AG09309 (cell line): ENCODE measurements around the gene AXIN2.

Source experiments
- DNase-seq: peaks from one replicate; pipeline ENCODE4 v3.0.0-alpha.2; 2010; ENCODE audit warnings: low read depth
- H3K4me3 ChIP-seq: 2 replicates; pipeline ENCODE4 v1.5.1; 2011; ENCODE audit warnings: mild to moderate bottlenecking, low read depth, low read length, moderate library complexity; ENCODE audit not compliant: control insufficient read depth
- TF ChIP-seq, protein P1 (sequence below): IDR thresholded peaks from 2 replicates; pipeline ENCODE4 v1.5.1; 2011; ENCODE audit warnings: mild to moderate bottlenecking, low read depth, low read length, inconsistent platforms; ENCODE audit not compliant: insufficient read depth, control insufficient read depth; ENCODE audit errors: missing control alignments

AXIN2 gene

DNA sequence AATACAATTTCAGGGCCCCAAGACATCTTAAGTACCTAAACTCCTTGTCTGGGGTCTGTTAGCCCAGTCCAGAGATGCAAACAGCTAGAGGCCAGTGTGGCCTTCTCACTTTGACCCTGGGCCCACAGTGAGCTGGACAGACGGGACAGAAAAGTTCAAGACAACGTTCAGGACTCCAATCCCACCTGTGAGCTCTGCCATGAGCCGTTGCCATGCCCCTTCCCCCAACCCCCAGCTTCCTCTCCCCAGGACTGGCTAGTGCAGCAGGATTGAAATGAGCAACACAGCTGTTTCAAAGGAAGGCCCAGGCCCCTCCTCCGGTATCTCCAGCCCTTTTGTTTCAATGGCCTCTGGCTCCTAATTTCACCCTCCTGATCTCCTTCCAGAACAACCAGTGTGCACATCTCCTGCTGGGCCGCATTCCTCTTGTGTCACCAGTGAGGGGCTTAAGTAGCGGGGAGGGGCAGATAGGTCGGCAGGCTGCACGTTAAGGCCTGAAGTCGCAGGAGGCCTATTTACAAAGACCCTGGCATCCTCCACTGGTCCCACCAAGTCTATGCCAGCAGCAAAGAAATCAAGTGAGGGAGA lies 11.3 kb downstream of the AXIN2 start:
- no peak overlapping the region for H3K4me3 ChIP-seq
- TF ChIP-seq, protein P1, sequence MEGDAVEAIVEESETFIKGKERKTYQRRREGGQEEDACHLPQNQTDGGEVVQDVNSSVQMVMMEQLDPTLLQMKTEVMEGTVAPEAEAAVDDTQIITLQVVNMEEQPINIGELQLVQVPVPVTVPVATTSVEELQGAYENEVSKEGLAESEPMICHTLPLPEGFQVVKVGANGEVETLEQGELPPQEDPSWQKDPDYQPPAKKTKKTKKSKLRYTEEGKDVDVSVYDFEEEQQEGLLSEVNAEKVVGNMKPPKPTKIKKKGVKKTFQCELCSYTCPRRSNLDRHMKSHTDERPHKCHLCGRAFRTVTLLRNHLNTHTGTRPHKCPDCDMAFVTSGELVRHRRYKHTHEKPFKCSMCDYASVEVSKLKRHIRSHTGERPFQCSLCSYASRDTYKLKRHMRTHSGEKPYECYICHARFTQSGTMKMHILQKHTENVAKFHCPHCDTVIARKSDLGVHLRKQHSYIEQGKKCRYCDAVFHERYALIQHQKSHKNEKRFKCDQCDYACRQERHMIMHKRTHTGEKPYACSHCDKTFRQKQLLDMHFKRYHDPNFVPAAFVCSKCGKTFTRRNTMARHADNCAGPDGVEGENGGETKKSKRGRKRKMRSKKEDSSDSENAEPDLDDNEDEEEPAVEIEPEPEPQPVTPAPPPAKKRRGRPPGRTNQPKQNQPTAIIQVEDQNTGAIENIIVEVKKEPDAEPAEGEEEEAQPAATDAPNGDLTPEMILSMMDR = no peak
- DNase-seq = no peak

DNA sequence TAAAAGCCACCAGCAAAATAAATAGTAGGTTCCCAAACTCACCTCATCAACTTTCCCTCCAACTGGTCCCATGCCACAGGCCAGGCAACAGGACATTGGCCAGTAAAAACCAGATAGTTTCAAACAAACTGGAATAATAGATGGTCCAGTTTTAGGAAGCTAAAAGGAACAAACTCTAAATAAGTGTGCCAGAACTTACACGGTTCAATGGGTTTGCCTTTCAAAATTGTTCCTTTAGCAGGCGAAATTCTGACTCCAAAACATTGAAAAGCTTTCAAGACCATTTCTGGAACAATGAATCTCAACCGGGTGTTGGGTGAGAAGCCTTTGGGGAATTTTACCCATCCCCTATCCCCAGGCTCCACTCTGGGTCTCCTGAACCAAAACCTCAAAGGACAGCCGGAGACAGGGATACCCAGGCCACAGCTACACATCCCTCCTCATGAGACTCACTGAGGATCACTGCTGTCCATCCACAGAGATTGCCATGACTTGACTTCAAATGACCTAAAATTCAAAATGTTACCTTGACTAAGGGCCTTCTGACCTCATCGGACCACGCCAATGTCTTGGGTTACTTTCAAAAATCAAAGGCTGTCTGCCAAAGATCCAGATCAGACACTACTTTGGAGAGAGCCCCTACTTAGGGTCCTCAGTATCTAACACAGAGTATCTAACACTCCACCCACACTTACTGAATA lies 13.0 kb downstream of the AXIN2 start:
- TF ChIP-seq, protein P1 = no peak
- H3K4me3 ChIP-seq = no peak overlapping the region
- no peak for DNase-seq

DNA sequence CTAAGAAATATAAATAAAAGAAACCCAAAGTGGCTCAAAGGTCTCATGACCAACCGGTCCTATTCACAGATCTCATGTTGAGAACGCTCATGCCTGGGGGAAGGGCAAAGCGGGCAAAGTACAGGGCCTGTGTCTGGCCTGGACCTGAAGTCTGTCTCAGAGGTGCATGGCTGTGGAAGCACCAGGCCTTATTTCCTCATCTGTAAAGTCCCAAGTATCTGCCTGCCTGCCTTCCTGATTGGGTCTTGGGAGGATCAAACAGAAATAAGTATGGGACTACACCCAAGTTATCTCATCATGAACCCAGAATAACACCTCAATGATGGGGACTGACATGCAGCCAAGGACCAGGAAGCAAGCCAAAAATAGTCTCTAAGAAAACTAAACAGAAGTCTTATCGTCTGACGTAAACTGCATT lies 14.2 kb downstream of the AXIN2 start:
- no peak for DNase-seq
- TF ChIP-seq, protein P1 = no peak
- H3K4me3 ChIP-seq = no peak overlapping the region

DNA sequence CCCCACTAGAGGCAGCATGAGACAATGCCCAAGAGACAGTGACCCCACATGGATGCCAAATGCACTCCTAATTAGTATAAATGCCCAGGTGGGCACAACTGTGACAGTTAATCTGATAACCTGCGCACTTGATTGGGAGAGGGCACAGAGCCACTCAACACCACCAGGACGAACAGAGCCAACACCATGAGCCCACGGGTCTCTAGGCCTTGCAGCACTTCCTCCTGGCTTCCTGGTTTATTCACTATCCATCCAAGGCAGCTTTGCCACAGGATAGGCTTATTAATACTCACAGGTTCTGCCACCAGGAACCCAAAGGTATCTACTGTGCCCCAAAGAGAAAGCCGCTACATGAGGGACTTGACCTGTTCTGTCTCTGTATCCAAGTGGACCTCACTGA lies 14.9 kb downstream of the AXIN2 start:
- TF ChIP-seq, protein P1 = no peak
- DNase-seq = no peak

DNA sequence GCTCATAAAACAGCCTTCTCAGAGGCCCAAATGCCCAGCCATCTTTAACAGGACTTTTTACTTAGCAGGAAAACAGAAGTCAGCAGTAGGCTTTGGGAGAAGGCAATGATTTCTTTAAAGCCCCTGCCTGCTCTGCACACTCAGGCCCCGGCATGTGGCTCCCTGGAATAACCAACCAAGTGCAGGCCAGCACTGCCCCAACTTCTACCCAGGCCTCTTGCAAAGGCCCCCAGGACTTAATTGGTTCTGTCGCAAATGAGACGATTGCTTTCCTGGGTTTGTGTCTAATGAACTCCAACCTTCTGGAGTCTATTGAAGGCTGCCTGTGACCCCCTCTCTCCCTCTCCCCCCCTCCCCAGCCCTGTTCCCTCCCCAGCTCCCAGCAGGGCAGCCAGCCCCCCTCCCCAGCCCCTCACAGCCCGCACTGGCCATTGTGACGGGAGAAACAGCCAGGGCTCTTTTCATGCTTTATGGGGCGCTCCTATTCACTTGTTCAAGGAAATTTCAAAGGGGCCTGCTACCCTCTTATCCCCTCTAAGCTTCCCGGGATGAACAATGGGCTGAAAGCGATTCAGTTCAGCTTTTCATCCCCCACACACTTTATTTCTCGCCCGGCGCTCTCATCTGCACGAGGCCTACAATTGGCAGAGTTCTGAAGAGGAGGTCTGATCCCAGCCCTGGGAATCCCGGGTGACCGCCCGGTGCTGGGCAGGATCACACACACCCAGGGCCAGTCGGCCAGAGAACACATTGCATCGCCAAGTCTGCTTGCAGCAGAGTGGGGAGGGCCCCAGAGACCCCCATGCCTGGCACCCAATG lies 15.5 kb downstream of the AXIN2 start:
- no peak for DNase-seq
- TF ChIP-seq, protein P1 = no peak
- H3K4me3 ChIP-seq = no peak overlapping the region

More for the DNA sequence above, 14.9 kb downstream of the AXIN2 start:
- H3K4me3 ChIP-seq = no peak overlapping the region

DNA sequence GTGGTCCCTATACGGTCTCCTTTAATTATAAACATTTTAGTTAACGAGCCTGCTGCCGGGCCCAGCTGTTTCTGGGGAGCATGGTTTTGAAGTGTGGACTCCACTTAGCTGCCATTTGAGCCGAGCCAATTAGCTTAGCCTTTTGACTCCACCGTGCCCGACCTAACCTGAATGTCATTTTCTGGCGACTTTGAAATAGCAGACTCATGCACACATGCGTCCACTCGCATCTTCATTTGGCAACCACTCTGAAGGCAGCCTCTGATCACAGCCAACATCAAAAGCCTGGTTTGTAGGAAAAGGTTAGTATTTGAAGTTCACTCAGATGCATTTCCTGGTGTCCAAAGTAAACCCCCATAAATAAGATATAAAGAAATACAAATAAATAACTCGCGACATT lies 16.8 kb downstream of the AXIN2 start:
- TF ChIP-seq, protein P1 = no peak
- no peak overlapping the region for H3K4me3 ChIP-seq
- no peak for DNase-seq
